ENCODE measurements around the gene TMEM232.

DNA sequence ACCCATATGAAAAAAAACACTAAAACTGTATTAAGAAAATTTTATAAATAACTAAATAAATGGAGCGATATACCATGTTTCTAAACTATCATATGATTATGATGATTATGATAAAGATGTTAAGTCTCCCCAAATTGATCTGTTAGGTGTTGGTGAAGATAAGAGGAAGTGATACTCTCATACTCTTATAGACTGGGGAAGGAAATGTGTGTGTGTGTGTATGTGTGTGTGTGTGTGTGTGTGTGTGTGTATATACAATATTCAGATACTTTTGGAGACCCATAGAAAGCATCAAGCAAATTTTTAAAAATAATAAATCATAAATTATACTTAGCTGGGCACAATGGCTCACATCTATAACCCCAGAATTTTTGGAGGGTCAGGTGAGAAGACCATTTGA lies 62.9 kb downstream of the TMEM232 start:
- TF ChIP-seq, protein P1, sequence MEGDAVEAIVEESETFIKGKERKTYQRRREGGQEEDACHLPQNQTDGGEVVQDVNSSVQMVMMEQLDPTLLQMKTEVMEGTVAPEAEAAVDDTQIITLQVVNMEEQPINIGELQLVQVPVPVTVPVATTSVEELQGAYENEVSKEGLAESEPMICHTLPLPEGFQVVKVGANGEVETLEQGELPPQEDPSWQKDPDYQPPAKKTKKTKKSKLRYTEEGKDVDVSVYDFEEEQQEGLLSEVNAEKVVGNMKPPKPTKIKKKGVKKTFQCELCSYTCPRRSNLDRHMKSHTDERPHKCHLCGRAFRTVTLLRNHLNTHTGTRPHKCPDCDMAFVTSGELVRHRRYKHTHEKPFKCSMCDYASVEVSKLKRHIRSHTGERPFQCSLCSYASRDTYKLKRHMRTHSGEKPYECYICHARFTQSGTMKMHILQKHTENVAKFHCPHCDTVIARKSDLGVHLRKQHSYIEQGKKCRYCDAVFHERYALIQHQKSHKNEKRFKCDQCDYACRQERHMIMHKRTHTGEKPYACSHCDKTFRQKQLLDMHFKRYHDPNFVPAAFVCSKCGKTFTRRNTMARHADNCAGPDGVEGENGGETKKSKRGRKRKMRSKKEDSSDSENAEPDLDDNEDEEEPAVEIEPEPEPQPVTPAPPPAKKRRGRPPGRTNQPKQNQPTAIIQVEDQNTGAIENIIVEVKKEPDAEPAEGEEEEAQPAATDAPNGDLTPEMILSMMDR (IDR thresholded peaks at IDR 0.05) = no peak
- TF ChIP-seq POLR2AphosphoS5 (IDR thresholded peaks at IDR 0.05; ENCODE audit: low read depth, low read length) = no peak
- no peak for TF ChIP-seq TCF7L2 (IDR thresholded peaks at IDR 0.05; ENCODE audit: low read depth, low read length)

Data from Panc1 (cell line).